Cardiac fibroblast (primary cell): ENCODE measurements around the gene CLASP2.

Source experiments
- DNase-seq, 2 donors: peaks; one replicate each; pipeline versions ENCODE4 v3.0.0 to v3.0.0-alpha.2; 2010; ENCODE audit warnings: low read depth in 2 of 2
- H3K4me3 ChIP-seq, 2 donors: replicated peaks in 1 of 2; 1 replicate in 1 of 2; 2 replicates in 1 of 2; pipeline ENCODE4 v1.5.1; 2011; ENCODE audit warnings: low read depth in 2 of 2, low read length in 2 of 2, mild to moderate bottlenecking in 2 of 2, moderate library complexity in 1 of 2
- TF ChIP-seq, protein P1 (sequence below): IDR thresholded peaks from one replicate; pipeline ENCODE4 v1.5.1; 2011; ENCODE audit warnings: low read depth, mild to moderate bottlenecking, low read length, inconsistent platforms

CLASP2 gene

DNA sequence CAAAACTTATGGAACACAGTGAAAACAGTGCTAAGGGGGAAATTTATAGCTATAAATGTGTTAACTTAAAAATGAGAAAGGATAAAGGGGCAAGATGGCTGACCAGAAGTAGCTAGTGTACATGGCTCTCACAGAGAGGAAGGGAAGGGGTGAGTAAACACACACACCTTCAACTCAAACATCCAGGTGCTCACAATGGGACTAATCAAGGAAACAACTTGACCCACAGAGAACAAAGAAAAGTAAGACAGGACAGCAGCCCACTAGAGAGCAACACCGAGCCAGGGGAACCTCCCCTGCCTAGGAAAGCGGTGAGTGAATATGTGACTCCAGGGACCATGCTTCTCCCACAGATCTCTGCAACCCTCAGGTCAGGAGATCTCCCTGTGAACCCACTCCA, 192.8 kb downstream of the CLASP2 start:
- no peak for DNase-seq
- H3K4me3 ChIP-seq: no peak overlapping the region
- TF ChIP-seq, protein P1, sequence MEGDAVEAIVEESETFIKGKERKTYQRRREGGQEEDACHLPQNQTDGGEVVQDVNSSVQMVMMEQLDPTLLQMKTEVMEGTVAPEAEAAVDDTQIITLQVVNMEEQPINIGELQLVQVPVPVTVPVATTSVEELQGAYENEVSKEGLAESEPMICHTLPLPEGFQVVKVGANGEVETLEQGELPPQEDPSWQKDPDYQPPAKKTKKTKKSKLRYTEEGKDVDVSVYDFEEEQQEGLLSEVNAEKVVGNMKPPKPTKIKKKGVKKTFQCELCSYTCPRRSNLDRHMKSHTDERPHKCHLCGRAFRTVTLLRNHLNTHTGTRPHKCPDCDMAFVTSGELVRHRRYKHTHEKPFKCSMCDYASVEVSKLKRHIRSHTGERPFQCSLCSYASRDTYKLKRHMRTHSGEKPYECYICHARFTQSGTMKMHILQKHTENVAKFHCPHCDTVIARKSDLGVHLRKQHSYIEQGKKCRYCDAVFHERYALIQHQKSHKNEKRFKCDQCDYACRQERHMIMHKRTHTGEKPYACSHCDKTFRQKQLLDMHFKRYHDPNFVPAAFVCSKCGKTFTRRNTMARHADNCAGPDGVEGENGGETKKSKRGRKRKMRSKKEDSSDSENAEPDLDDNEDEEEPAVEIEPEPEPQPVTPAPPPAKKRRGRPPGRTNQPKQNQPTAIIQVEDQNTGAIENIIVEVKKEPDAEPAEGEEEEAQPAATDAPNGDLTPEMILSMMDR: no peak

DNA sequence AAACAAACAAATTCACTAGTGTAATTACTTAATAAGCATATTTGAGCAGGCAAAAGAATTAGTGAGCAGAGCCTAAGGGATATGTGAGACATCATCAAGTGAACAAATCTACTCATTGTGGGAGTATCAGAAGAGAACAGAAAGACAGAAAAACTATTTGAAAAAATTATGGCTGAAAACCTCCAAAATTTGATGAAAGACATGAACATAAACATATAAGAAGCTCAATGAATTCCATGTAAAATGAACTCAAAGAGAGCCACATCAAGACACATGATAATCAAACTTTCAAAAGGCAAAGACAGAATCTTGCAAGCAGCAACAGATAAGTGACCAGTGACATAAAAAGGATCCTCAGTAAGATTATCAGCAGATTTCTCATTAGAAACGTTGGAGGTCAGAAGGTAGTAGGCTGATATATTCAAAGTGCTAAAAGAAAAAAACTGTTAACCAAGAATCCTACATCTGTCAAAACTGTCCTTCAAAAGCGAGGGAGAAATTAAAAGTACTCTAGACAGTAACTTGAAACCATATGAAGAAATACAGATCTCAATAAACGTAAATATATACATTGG, 194.9 kb downstream of the CLASP2 start:
- no peak for DNase-seq
- TF ChIP-seq, protein P1: no peak
- H3K4me3 ChIP-seq: no peak overlapping the region

GRCh38 chr3:33521736-33522135, 196.3 kb downstream of the CLASP2 start:
- TF ChIP-seq, protein P1: no peak
- no peak for DNase-seq
- no peak overlapping the region for H3K4me3 ChIP-seq

DNA sequence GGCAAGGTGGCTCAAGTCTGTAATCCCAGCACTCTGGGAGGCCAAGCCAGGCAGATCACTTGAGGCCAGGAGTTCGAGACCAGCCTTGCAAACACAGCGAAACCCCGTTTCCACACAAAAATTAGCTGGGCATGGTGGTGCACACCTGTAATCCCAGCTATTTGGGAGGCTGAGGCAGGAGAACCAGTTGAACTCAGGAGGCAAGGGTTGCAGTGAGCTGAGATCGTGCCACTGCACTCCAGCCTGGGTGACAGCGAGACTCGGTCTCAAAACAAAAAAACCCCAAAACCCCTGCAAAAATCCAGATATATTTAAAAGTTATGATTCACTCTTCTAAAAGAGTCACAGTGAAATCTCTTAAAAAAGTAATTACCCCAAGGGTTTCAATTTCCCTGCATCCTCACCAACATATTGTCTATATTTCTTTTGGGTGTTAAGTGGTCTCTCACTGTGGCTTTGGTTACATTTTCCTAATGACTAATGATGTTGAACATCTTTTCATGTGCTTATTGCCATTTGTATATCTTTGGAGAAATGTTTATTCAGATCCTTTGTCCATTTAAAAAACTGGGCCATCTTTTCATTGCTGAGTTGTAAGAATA, 204.7 kb downstream of the CLASP2 start:
- DNase-seq: no peak
- TF ChIP-seq, protein P1: no peak
- H3K4me3 ChIP-seq: no peak overlapping the region

DNA sequence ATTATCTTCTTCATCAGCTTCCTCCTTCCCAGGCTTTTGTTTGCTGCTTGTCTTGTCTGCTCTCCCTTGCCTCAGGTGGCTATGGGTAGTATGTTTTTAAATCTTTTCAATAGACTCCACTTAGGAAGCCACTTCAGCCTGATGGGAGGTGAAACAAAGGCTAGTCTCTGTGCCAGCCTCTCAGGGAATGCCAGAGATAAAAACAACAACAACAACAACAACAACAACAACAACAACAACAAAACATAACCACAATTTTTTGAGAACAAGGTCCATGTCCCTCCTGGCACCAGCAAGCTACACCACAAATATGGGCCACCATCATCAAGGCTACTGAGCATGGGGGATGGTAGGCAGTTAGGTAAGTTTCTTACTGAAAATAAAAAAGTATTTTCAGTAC, 213.0 kb downstream of the CLASP2 start:
- no peak overlapping the region for H3K4me3 ChIP-seq
- TF ChIP-seq, protein P1: no peak
- DNase-seq: no peak

- no peak overlapping the region for H3K4me3 ChIP-seq
Measured at GRCh38 chr3:33496449-33496848, 221.6 kb downstream of the CLASP2 start.

More at GRCh38 chr3:33496449-33496848, 221.6 kb downstream of the CLASP2 start:
- no peak for DNase-seq
- TF ChIP-seq, protein P1: no peak
